HepG2 (cell line): ENCODE measurements around the gene COL18A1. TPM values are rescaled to one million over a fixed set of nuclear protein-coding genes. Genes with fewer than 3 reads are reported as not detected.

Source experiments
- GATAD2A ChIP-seq: IDR thresholded peaks from 2 replicates; pipeline ENCODE4 v1.6.1; 2016
- HNF1A ChIP-seq, 2 experiments: sonication (generic) in 1 of 2; formaldehyde crosslinking in 1 of 2; IDR thresholded peaks; 2 replicates each; pipeline versions ENCODE4 v1.4.0 to v1.6.1; 2016 to 2020; ENCODE audit warnings: borderline replicate concordance in 1 of 2, low read depth in 1 of 2, mild to moderate bottlenecking in 1 of 2, missing genetic modification reagents in 1 of 2
- HOXA3 ChIP-seq: sonication (generic); formaldehyde crosslinking; IDR thresholded peaks from 2 replicates; pipeline ENCODE4 v1.5.0; 2020; ENCODE audit warnings: missing genetic modification reagents
- LCORL ChIP-seq, 2 experiments: fragments of 450-650 bp in 1 of 2; sonication (generic) in 1 of 2; formaldehyde crosslinking in 1 of 2; IDR thresholded peaks; 2 replicates each; pipeline versions ENCODE4 v1.5.0 to v1.6.1; 2017 to 2020; ENCODE audit warnings: antibody characterized with exemption in 1 of 2, missing genetic modification reagents in 1 of 2
- MAX ChIP-seq: IDR thresholded peaks from 2 replicates; pipeline ENCODE4 v1.6.1; 2012; ENCODE audit warnings: inconsistent platforms
- MED1 ChIP-seq: sonication (generic); formaldehyde crosslinking; IDR thresholded peaks from 2 replicates; pipeline ENCODE4 v1.4.0; 2020; ENCODE audit warnings: missing genetic modification reagents
- NCOA1 ChIP-seq: sonication (generic); formaldehyde crosslinking; IDR thresholded peaks from 2 replicates; pipeline ENCODE4 v1.9.0; 2021; ENCODE audit warnings: missing genetic modification reagents
- NRL ChIP-seq: sonication (generic); formaldehyde crosslinking; IDR thresholded peaks from 2 replicates; pipeline ENCODE4 v1.5.0; 2020; ENCODE audit warnings: missing genetic modification reagents, mild to moderate bottlenecking, moderate library complexity, borderline replicate concordance
- PHF8 ChIP-seq: sonication (generic); formaldehyde crosslinking; IDR thresholded peaks from 2 replicates; pipeline ENCODE4 v1.5.0; 2020; ENCODE audit warnings: missing genetic modification reagents
- POGZ ChIP-seq: sonication (generic); formaldehyde crosslinking; IDR thresholded peaks from 2 replicates; pipeline ENCODE4 v1.4.0; 2020; ENCODE audit warnings: mild to moderate bottlenecking, missing genetic modification reagents
- RARA ChIP-seq: IDR thresholded peaks from 2 replicates; pipeline ENCODE4 v1.6.1; 2016; ENCODE audit warnings: missing genetic modification reagents, missing compliant biosample characterization
- SRY ChIP-seq: sonication (generic); formaldehyde crosslinking; IDR thresholded peaks from 2 replicates; pipeline ENCODE4 v1.8.0; 2022; ENCODE audit warnings: mild to moderate bottlenecking, missing genetic modification reagents
- TAF1 ChIP-seq: sonication (generic); formaldehyde crosslinking; IDR thresholded peaks from 2 replicates; pipeline ENCODE4 v1.4.0; 2020; ENCODE audit warnings: missing genetic modification reagents
- TEAD2 ChIP-seq: sonication (generic); formaldehyde crosslinking; IDR thresholded peaks from 2 replicates; pipeline ENCODE4 v1.9.0; 2021; ENCODE audit warnings: missing genetic modification reagents
- ZFP36L2 ChIP-seq: sonication (generic); formaldehyde crosslinking; IDR thresholded peaks from 2 replicates; pipeline ENCODE4 v1.4.0; 2020; ENCODE audit warnings: missing genetic modification reagents
- ZNF260 ChIP-seq: sonication (generic); formaldehyde crosslinking; IDR thresholded peaks from 2 replicates; pipeline ENCODE4 v1.4.0; 2020; ENCODE audit warnings: missing genetic modification reagents, low read depth, mild to moderate bottlenecking, borderline replicate concordance
- ZNF331 ChIP-seq: sonication (generic); formaldehyde crosslinking; IDR thresholded peaks from 2 replicates; pipeline ENCODE4 v1.4.0; 2020; ENCODE audit warnings: missing genetic modification reagents
- ZNF543 ChIP-seq: sonication (generic); formaldehyde crosslinking; IDR thresholded peaks from 2 replicates; pipeline ENCODE4 v1.4.0; 2020; ENCODE audit warnings: mild to moderate bottlenecking, missing genetic modification reagents
- ZNF687 ChIP-seq: sonication (generic); formaldehyde crosslinking; IDR thresholded peaks from 2 replicates; pipeline ENCODE4 v1.5.1; 2020; ENCODE audit warnings: mild to moderate bottlenecking, missing genetic modification reagents, moderate library complexity
- ZNF782 ChIP-seq: sonication (generic); formaldehyde crosslinking; IDR thresholded peaks from 2 replicates; pipeline ENCODE4 v1.4.0; 2020; ENCODE audit warnings: missing genetic modification reagents, mild to moderate bottlenecking, borderline replicate concordance
- polyA plus RNA-seq, 8 experiments: library from polyadenylated mRNA; depleted of rRNA in 3 of 8; stranded (reverse) in 7 of 8; unstranded in 1 of 8; fragments of >200 nt; fragmentation: Illumina TruSeq in 4 of 8; extraction: Trizol in 4 of 8; gene quantifications; 2 replicates each; pipeline versions ENCODE4 v1.2.1 to v1.2.3, GENCODE V29; 2011 to 2016; ENCODE audit warnings: low read depth in 4 of 8, missing spikeins in 1 of 8, mixed read lengths in 1 of 8; ENCODE audit not compliant: insufficient read depth in 1 of 8
- total RNA-seq, 5 experiments: library from RNA; depleted of rRNA; stranded (reverse); fragments of >200 nt; fragmentation: Illumina TruSeq; extraction: Trizol; gene quantifications; 2 replicates each; pipeline ENCODE4 v1.2.3, GENCODE V29; 2016; ENCODE audit warnings: low read depth in 1 of 5

COL18A1 gene
- total and polyA plus RNA-seq, 2 of the 13 experiments (the other 11 are each of a cell fraction or from before 2014, with no cell fraction given) = 79.0 to 102 TPM

GRCh38 chr21:45367402-45368351, 37.3 kb upstream of the COL18A1 start (continued):
- TF ChIP-seq ZNF687 (CRISPR knock-in tag) (peak; percentile 83), ZNF543 (CRISPR knock-in tag) (peak; percentile 29; the same call in 1 of the 2 replicates), PHF8 (CRISPR knock-in tag) (peak; percentile 53), HNF1A (IDR thresholded peaks at IDR 0.05; ENCODE audit: low read depth) (no peak), HNF1A (CRISPR knock-in tag; IDR thresholded peaks at IDR 0.05; ENCODE audit: borderline replicate concordance) (peak; percentile 31; the same call in 1 of the 2 replicates), NCOA1 (CRISPR knock-in tag) (no peak), SRY (CRISPR knock-in tag) (0 out of 2 replicates have a peak, but pooled peaks have one; percentile 51), GATAD2A (CRISPR knock-in tag) (peak; percentile 65), ZNF260 (CRISPR knock-in tag) (no peak), ZNF331 (CRISPR knock-in tag) (peak; percentile 19; the same call in 1 of the 2 replicates), MED1 (CRISPR knock-in tag) (peak; percentile 52; the same call in 1 of the 2 replicates), NRL (CRISPR knock-in tag) (peak; percentile 58; the same call in 1 of the 2 replicates), MAX (peak; percentile 45), TEAD2 (CRISPR knock-in tag) (no peak), POGZ (CRISPR knock-in tag) (peak; percentile 61; the same call in 1 of the 2 replicates), LCORL (IDR thresholded peaks at IDR 0.05) (no peak), LCORL (CRISPR knock-in tag; IDR thresholded peaks at IDR 0.05) (peak; percentile 64; the same call in 1 of the 2 replicates), RARA (CRISPR knock-in tag) (peak; percentile 81), ZNF782 (CRISPR knock-in tag) (no peak), TAF1 (peak; percentile 49; the same call in 1 of the 2 replicates), HOXA3 (peak; percentile 82), ZFP36L2 (CRISPR knock-in tag) (no peak)
